Measurements from ENCODE around the gene SSH2.

Gene SSH2

GRCh38 chr17:29671661-29672060 is 258.4 kb downstream of the SSH2 start:
- TF ChIP-seq ESRRG (CRISPR knock-in tag; IDR thresholded peaks at IDR 0.05) (no peak), ISL1 (CRISPR knock-in tag; IDR thresholded peaks at IDR 0.05) (no peak), ARNTL (CRISPR knock-in tag; IDR thresholded peaks at IDR 0.05; ENCODE audit: borderline replicate concordance, low read depth) (no peak), ZFP3 (CRISPR knock-in tag; IDR thresholded peaks at IDR 0.05) (no peak), ZNF70 (CRISPR knock-in tag; IDR thresholded peaks at IDR 0.05) (no peak), ZNF565 (CRISPR knock-in tag; conservative IDR thresholded peaks at IDR 0.05; ENCODE audit: low read depth) (no peak), ZFP30 (CRISPR knock-in tag; IDR thresholded peaks at IDR 0.05) (no peak), CREB5 (CRISPR knock-in tag; IDR thresholded peaks at IDR 0.05; ENCODE audit: low read depth) (no peak), POU6F1 (CRISPR knock-in tag; IDR thresholded peaks at IDR 0.05; ENCODE audit: borderline replicate concordance, low read depth) (no peak), SNAI2 (CRISPR knock-in tag; IDR thresholded peaks at IDR 0.05) (no peak), TCF4 (CRISPR knock-in tag; IDR thresholded peaks at IDR 0.05; ENCODE audit: borderline replicate concordance) (no peak)
- no peak for ATAC-seq

GRCh38 chr17:29669266-29669665 is 260.8 kb downstream of the SSH2 start:
- ATAC-seq: no peak
- TF ChIP-seq ZNF8 (CRISPR knock-in tag; IDR thresholded peaks at IDR 0.05) (no peak), ZC3H10 (CRISPR knock-in tag; IDR thresholded peaks at IDR 0.05) (no peak), SNAI2 (CRISPR knock-in tag; IDR thresholded peaks at IDR 0.05) (no peak), CSRNP3 (CRISPR knock-in tag; IDR thresholded peaks at IDR 0.05) (no peak), TOX (CRISPR knock-in tag; IDR thresholded peaks at IDR 0.05; ENCODE audit: borderline replicate concordance) (no peak), PPARA (CRISPR knock-in tag; IDR thresholded peaks at IDR 0.05; ENCODE audit: borderline replicate concordance) (no peak), ARNTL (CRISPR knock-in tag; IDR thresholded peaks at IDR 0.05; ENCODE audit: borderline replicate concordance, low read depth) (no peak), POU6F1 (CRISPR knock-in tag; IDR thresholded peaks at IDR 0.05; ENCODE audit: borderline replicate concordance, low read depth) (no peak), ZFP30 (CRISPR knock-in tag; IDR thresholded peaks at IDR 0.05) (no peak), TCF4 (CRISPR knock-in tag; IDR thresholded peaks at IDR 0.05; ENCODE audit: borderline replicate concordance) (no peak)

- TF ChIP-seq ZNF565 (CRISPR knock-in tag; conservative IDR thresholded peaks at IDR 0.05; ENCODE audit: low read depth): no peak
- no peak for TF ChIP-seq TSHZ2 (CRISPR knock-in tag; IDR thresholded peaks at IDR 0.05)
- no peak for TF ChIP-seq CSRNP3 (CRISPR knock-in tag; IDR thresholded peaks at IDR 0.05)
- TF ChIP-seq PATZ1 (CRISPR knock-in tag; IDR thresholded peaks at IDR 0.05; ENCODE audit: borderline replicate concordance): no peak
- TF ChIP-seq ARNTL (CRISPR knock-in tag; IDR thresholded peaks at IDR 0.05; ENCODE audit: borderline replicate concordance, low read depth): no peak
- no peak for TF ChIP-seq ESRRG (CRISPR knock-in tag; IDR thresholded peaks at IDR 0.05)
- no peak for TF ChIP-seq SNAI2 (CRISPR knock-in tag; IDR thresholded peaks at IDR 0.05)
- no peak for TF ChIP-seq OSR1 (CRISPR knock-in tag; IDR thresholded peaks at IDR 0.05)
- TF ChIP-seq ZC3H10 (CRISPR knock-in tag; IDR thresholded peaks at IDR 0.05): no peak
- TF ChIP-seq ISL1 (CRISPR knock-in tag; IDR thresholded peaks at IDR 0.05): no peak
- TF ChIP-seq PPARA (CRISPR knock-in tag; IDR thresholded peaks at IDR 0.05; ENCODE audit: borderline replicate concordance): no peak
- TF ChIP-seq ZNF70 (CRISPR knock-in tag; IDR thresholded peaks at IDR 0.05): no peak
- no peak for TF ChIP-seq CSDC2 (CRISPR knock-in tag; IDR thresholded peaks at IDR 0.05)
- no peak for ATAC-seq
These were observed 262.1 kb downstream of the SSH2 start for GRCh38 chr17:29667969-29668368.
